ENCODE measurements around the gene PAFAH2.

PAFAH2 gene

DNA sequence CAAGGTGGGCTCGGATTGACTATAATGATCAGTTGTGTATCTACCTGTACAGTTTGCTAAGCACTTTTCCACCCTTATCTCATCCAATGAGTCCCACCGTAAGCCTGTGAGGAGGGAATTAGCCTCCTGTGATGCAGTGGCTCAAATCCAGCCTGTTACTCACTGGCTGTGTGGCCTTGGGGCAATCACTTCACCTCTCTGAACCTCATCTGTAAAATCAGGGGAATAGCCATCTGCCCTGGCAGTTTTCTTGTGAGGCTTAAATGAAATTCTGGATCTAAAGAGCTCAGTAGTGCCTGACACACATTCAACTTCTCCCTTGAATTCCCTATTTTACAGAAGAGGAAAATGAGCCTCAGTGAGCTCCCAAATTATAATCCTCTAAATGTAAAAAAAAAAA lies 16.3 kb upstream of the PAFAH2 start:
- no peak for DNase-seq
- Mint-ChIP-seq H3K27me3 (peaks cover 34% of the 10 kb centered on the region), H3K9me3 (no peaks in the 10 kb centered on the region), H3K4me1 (no peaks in the 10 kb centered on the region), H3K36me3 (no peaks in the 10 kb centered on the region), H3K4me3 (no peak overlapping the region), H3K27ac (no peak overlapping the region)
- CTCF ChIA-PET = interaction anchor here (0.9 kb wide), 1 partner anchor 178 kb away, joined by 3 read pairs; no protein-coding TSS in a partner anchor

DNA sequence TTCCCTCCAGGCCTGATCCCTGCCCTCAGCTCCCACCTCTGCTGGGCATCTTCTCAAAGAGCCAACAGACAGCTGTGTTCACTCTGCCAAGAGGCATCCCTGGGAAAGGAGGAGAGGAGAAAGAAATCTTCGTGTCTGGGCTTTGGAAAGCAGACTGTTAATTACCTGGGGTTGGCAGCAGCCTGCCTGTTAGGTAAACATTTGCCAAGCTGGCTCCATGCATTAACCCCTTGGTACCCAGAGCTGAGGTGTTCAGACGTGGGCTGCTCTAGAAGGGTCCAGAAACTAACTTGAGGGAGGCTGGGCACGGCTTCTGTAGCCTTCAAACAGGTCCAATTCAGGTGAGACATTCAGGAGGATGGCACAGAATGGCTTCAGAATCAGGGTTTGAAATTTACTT lies 15.0 kb upstream of the PAFAH2 start:
- Mint-ChIP-seq H3K4me3 (no peak overlapping the region), H3K9me3 (no peaks in the 10 kb centered on the region), H3K27ac (no peak overlapping the region), H3K4me1 (no peaks in the 10 kb centered on the region), H3K27me3 (peaks cover 27% of the 10 kb centered on the region), H3K36me3 (no peaks in the 10 kb centered on the region)
- CTCF ChIA-PET = no interaction called here
- DNase-seq = no peak

DNA sequence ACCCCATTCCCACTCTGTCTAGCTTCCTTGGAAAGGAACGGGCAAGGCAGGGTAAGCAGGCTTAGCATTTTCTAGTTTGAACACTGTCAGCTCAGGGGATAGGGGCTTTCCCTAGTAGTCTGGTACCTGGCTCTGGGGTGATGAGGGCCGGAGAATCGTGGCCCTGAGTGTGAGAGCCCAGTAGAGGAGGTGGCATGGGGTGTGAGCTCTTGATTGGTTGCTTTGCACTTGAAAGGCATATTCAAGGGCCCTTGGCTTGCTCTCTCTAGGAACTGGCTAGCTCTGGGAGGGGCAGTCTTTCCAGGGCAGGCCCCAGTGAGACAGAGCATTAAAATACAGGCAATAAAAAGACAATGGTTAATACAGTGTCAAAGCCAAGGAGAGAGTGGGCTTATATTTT lies 13.0 kb upstream of the PAFAH2 start:
- Mint-ChIP-seq H3K9me3 (no peaks in the 10 kb centered on the region), H3K4me3 (no peak overlapping the region), H3K27ac (no peak overlapping the region), H3K4me1 (no peaks in the 10 kb centered on the region), H3K27me3 (peaks cover 29% of the 10 kb centered on the region), H3K36me3 (no peaks in the 10 kb centered on the region)
- no peak for DNase-seq
- CTCF ChIA-PET = interaction anchor here (0.7 to 2.4 kb wide), 4 partner anchors 9 to 116 kb away, joined by 3 to 8 read pairs (median 4); no protein-coding TSS in a partner anchor

DNA sequence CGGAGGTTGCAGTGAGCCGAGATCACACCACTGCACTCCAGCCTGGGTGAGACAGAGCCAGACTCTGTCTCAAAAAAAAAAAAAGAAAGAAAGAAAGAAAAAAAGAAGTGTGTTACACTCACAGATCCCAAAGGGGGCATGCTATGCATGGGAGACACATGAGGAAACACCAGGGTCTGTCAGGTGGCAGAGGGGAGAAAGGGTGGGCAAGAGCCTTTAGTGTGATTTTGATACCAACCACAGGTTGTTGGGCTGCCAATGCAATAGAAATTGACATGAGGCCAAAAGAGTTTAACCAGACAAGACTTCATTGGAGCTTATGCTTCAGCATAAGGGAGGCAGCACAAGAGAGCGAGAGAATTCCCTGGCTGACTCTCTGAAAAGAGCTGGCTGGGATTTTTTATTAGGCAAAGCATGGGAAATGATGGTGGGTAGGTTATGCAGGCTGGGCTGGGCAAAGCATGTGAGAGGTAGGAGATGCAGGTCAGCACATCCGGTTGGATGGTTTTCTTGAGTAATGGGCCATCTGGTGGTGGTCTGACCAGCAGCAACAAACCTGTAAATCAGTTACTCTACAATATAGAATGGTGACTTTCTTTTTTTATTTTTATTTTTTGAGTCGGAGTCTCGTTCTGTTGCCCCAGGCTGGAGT lies 12.1 kb upstream of the PAFAH2 start:
- Mint-ChIP-seq H3K27me3 (peaks cover 38% of the 10 kb centered on the region), H3K4me3 (no peak overlapping the region), H3K27ac (no peak overlapping the region), H3K9me3 (no peaks in the 10 kb centered on the region), H3K4me1 (no peaks in the 10 kb centered on the region), H3K36me3 (no peaks in the 10 kb centered on the region)
- DNase-seq = no peak
- CTCF ChIA-PET = interaction anchor here (0.7 to 2.4 kb wide), 7 partner anchors 10 to 115 kb away, joined by 3 to 8 read pairs (median 5); partner anchors contain the start of gene PAFAH2

DNA sequence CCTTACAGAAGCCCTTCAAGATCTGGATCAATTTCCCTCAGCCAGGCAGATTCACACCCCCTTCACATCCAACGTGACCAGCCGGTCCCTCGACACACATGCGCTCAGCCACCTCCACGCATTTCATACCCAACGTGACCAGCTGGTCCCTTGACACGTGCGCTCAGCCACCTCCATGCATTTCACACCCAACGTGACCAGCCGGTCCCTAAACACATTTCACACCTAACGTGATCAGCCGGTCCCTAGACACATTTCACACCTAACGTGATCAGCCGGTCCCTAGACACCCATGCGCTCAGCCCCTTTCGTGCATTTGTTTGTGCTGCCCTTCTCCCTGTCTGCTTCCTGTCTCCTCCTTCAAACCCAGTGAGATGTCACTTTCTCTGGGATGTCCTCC lies 8.8 kb upstream of the PAFAH2 start:
- no peaks in the 10 kb centered on the region for H3K9me3 Mint-ChIP-seq
- H3K27ac Mint-ChIP-seq = no peak overlapping the region

DNA sequence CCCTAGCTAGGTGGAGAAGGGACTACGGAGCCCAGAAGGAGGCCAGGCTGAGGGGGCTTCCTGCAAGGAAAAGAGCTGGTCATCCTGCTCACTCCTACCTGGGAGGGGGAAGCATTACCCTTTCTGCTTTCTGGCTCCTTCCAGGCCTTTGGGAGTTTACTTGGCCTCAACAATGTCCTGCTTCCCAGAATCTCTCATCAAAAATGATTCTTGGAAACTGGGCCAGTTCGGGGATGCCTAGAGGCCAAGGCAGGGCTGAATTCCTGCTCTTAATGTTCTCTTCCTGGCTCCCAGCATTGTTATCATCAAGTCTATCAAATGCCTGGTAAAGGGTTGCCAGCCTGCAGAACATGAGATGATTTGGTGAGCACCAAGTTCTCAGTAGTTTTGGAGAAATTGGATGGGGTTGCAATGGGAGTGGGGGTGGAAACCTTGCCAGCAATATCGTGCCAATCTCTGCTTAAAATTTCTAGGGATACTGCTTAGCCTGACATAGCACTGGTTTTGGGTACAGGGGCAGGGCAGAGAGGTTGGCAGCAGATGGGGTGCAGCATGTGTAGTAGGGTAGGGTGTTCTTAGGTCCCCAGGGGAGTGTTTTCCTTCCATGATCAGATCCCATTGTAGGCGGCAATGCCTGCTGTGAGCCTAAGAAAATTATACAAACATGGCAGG lies 7.7 kb upstream of the PAFAH2 start:
- Mint-ChIP-seq H3K4me1 (peaks cover 4% of the 10 kb centered on the region), H3K4me3 (no peak overlapping the region), H3K36me3 (no peaks in the 10 kb centered on the region), H3K27me3 (peaks cover 45% of the 10 kb centered on the region), H3K27ac (no peak overlapping the region), H3K9me3 (no peaks in the 10 kb centered on the region)
- CTCF ChIA-PET = interaction anchor here (1.6 to 7.4 kb wide), 2 partner anchors 14 to 111 kb away, joined by 4 to 83 read pairs; no protein-coding TSS in a partner anchor
- no peak for DNase-seq

More for the DNA sequence above, 8.8 kb upstream of the PAFAH2 start:
- Mint-ChIP-seq H3K36me3 (no peaks in the 10 kb centered on the region), H3K4me3 (no peak overlapping the region), H3K4me1 (peaks cover 4% of the 10 kb centered on the region), H3K27me3 (peaks cover 47% of the 10 kb centered on the region)
- DNase-seq = no peak
- CTCF ChIA-PET = no interaction called here

DNA sequence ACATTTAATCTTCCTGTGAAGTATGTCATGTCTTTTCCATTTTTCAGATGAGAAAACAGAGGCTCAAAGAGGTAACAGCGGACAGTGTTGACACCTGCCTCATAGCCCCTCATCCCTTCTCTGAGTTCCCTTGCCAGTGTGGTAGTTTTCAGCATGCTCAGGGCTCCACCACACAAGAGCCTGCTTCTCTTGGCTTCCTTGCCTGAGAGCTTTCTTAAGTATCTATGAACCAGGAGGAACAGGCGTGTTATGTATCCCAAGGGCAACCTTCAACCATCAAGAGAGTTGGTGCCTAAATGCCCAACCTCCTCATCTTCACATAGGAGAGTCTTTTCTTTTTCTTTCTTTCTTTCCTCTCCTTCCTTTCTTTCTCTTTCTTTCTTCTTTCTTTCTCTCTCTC lies 5.9 kb upstream of the PAFAH2 start:
- no peak overlapping the region for H3K4me3 Mint-ChIP-seq
- CTCF ChIA-PET = interaction anchor here (1.1 to 7.4 kb wide), 3 partner anchors 16 to 109 kb away, joined by 3 to 83 read pairs (median 4); no protein-coding TSS in a partner anchor
- H3K27me3 Mint-ChIP-seq = peaks cover 45% of the 10 kb centered on the region
- no peaks in the 10 kb centered on the region for H3K9me3 Mint-ChIP-seq
- DNase-seq = no peak
- no peaks in the 10 kb centered on the region for H3K36me3 Mint-ChIP-seq
- peaks cover 5% of the 10 kb centered on the region for H3K4me1 Mint-ChIP-seq
- no peak overlapping the region for H3K27ac Mint-ChIP-seq

DNA sequence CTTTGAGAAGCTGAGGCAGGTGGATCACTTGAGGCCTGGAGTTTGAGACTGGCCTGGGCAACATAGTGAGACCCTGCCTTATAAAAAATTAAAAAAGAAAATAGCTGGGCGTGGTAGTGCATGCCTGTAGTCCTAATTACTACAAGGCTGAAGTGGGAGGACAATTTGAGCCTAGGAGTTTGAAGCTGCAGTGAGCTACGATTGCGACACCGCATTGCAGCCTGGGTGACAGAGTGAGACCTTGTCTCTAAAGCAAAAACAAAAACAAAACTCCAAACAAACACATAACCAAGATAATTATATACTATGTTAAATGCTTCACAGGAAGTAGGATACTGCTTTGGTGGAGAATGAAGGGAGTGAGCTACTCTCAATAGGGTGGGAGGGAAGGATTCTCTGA lies 5.4 kb upstream of the PAFAH2 start:
- peaks cover 10% of the 10 kb centered on the region for H3K4me1 Mint-ChIP-seq
- H3K27me3 Mint-ChIP-seq = peaks cover 45% of the 10 kb centered on the region
- H3K36me3 Mint-ChIP-seq = no peaks in the 10 kb centered on the region
- CTCF ChIA-PET = interaction anchor here (1.1 to 7.4 kb wide), 2 partner anchors 33 to 109 kb away, joined by 3 to 83 read pairs; no protein-coding TSS in a partner anchor
- DNase-seq = no peak
- H3K4me3 Mint-ChIP-seq = no peak overlapping the region
- H3K9me3 Mint-ChIP-seq = no peaks in the 10 kb centered on the region
- no peak overlapping the region for H3K27ac Mint-ChIP-seq

DNA sequence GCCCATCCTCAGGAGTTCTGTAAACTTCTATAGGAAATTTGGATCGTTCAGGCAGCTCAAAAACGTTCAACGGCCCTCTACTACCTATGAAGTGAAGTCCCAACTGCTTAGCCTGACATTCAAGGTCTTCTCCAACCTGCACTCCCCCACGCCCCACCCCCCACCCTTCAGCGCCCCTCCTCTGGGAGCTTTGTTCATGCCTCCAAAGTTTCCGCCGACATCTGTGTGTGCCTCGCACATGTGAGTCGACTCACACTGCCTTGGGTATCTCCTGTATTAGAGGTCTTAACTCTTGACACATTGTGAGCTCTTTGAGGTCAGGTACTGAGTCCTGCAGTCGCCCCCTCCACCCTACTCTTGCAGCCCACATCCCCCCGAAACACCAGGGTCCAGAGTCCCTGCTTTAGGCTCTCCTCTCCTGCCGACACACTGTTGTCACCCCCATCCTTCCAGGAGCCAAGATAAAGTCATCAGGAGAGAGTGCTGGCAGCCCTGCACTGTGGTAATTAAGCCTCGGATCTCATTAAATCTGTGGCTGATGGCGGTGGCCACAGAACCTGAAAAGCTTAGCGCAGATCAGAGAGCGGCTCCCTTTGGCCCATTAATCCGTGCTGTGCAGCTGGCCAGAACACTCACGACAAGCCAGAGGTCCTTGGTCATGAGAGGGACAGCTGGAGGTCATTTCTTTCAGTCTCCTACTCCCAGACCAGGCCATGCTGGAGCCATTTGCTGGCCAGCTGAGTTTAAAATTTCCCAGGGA lies 1.4 kb upstream of the PAFAH2 start:
- Mint-ChIP-seq H3K4me1 (peaks cover 28% of the 10 kb centered on the region), H3K27me3 (peaks cover 24% of the 10 kb centered on the region), H3K9me3 (no peaks in the 10 kb centered on the region), H3K36me3 (peaks cover 5% of the 10 kb centered on the region), H3K4me3 (no peak overlapping the region), H3K27ac (peak overlapping the region; percentile 66)
- CTCF ChIA-PET = interaction anchor here (1.1 to 7.4 kb wide), 5 partner anchors 11 to 105 kb away, joined by 3 to 83 read pairs (median 3); no protein-coding TSS in a partner anchor
- DNase-seq = no peak

DNA sequence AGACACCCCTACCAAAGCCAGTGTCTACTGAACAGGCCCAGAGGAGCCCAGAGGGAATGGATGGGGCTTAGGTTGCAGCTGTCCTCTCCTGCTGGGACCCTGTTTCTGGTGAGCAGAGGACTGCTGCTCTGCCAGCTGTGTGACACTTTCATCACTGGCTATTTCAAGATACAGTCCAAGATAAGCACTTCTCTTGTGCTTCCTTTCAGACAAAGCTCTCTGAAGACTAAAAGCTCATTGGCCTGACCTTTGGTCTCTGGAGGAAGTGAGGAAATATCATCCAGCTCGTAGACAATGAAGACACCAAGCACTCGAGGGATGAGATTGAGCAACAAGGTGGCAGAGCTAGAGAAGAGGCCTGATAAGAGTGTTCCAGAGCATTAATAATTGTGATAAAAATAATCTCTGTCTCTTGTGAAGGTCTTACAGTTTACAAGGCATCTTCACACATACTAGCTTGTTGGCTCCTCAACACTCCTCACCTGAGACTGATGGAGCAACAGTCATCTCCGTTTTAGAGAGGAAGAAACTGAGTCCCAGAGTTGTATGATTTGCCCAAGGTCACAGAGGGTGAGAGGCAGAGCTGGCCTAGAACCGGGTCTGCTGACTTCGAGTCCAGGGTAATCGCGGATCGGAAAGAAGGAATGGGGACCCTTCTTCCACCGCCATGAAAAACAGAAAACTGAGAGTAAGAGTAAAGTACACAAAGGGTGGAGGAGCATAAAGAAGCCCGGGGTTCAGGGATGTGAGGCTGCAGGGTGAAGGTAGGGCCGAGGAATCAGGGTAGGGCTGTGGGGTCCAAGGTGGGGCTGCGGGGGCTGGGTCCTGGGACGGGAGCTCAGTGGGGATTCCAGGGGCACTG lies 666 bp downstream of the PAFAH2 start:
- Mint-ChIP-seq H3K27me3 (peaks cover 13% of the 10 kb centered on the region), H3K27ac (peak overlapping the region; percentile 98), H3K4me3 (peak overlapping the region; percentile 96), H3K9me3 (no peaks in the 10 kb centered on the region), H3K36me3 (peaks cover 8% of the 10 kb centered on the region), H3K4me1 (peaks cover 41% of the 10 kb centered on the region)
- DNase-seq = no peak
- CTCF ChIA-PET = interaction anchor here (0.6 to 5.5 kb wide), 22 partner anchors 8 to 178 kb away, joined by 3 to 213 read pairs (median 3); partner anchors contain the start of genes MTFR1L and STMN1

DNA sequence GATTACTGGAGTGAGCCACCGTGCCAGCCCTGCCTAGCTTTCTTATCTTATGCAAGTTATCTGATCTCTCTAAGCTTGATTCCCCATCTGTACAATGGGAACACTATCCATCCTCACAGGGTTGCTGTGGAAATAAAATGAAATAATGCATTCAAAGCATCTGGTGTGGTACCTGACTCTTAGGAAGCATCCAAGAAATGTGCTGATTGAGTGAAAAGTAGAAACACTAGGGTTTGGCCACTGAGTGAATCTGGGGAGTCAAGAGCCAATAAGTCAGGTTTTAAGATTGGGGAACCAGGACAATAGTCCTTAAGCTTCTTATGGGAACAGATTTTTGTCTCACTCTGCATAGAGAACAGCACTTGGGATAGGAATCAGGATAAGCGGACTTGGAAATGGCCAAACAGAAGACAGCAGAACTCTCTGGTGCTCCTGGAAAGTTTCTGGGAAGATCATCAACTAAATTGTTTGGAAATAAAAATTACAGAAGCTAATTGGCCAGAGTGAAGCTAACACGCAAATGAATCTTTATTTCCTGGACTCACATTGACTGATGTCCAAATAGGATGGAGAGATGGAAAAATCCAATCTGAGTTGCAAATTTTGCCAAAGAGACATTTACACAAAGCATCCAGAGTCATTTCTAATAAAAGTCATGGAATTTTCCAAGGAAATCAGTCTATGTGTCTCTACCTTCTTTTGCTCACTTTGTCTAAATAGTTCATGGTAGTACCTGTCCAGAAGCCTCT lies 3.3 kb downstream of the PAFAH2 start:
- CTCF ChIA-PET = interaction anchor here (1.5 to 5.5 kb wide), 2 partner anchors 23 to 98 kb away, joined by 5 to 213 read pairs; no protein-coding TSS in a partner anchor
- H3K36me3 Mint-ChIP-seq = peaks cover 9% of the 10 kb centered on the region
- H3K27ac Mint-ChIP-seq = no peak overlapping the region
- H3K4me3 Mint-ChIP-seq = no peak overlapping the region
- H3K27me3 Mint-ChIP-seq = peaks cover 4% of the 10 kb centered on the region
- no peak for DNase-seq
- H3K4me1 Mint-ChIP-seq = peaks cover 64% of the 10 kb centered on the region
- H3K9me3 Mint-ChIP-seq = no peaks in the 10 kb centered on the region

DNA sequence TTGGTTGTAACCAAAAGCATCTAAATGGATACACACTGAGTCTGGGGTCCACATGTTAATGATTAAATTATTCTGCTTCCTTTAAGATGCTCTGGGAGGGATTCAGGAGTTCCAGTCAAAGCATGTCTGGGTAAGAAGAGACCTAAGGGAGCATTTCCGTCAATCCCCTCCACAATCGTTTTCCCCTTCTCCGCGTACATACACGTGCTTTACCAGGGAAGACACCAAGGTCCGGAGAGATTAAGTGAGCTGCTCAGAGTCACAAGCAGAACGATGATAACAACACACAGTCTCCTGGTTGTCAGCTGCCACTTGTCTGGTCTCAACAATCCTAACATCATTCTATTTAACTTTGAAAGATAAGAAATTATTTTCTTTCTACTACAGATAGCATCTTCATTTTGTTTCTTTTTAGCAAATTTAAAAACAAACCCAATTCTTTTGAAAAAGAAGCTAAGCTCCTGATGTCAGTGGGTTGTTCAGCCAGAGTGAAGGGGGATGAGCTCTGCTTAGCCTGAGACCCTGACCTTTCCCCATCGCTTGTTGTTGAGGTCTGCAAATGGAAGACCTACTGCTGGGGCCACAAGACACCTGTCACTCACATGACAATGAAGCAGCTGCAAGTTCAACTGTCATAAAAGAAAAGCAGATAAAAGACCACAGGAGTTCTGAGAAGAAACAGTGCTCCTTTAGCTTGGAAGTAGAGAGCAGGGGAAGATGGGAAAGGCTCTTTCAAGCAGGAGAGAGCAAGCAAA lies 4.5 kb downstream of the PAFAH2 start:
- Mint-ChIP-seq H3K36me3 (peaks cover 15% of the 10 kb centered on the region), H3K27me3 (peaks cover 4% of the 10 kb centered on the region), H3K27ac (no peak overlapping the region), H3K4me1 (peaks cover 68% of the 10 kb centered on the region), H3K4me3 (no peak overlapping the region), H3K9me3 (no peaks in the 10 kb centered on the region)
- DNase-seq = no peak
- CTCF ChIA-PET = interaction anchor here (5.5 kb wide), 1 partner anchor 97 kb away, joined by 213 read pairs; no protein-coding TSS in a partner anchor
